Measurements from ENCODE around the gene TLK1.

- no peak for TF ChIP-seq CTCF (conservative IDR thresholded peaks at IDR 0.05; ENCODE audit: low read depth, low read length)
- TF ChIP-seq EZH2 (IDR thresholded peaks at IDR 0.05; ENCODE audit: borderline replicate concordance, low read depth, low read length, poor library complexity, severe bottlenecking): no peak
Observed at GRCh38 chr2:171181064-171182049, 20.7 kb upstream of the TLK1 start.
